CD4-positive, alpha-beta T cell treated with Interleukin-12 subunit alpha and Interleukin-12 subunit beta, for 1 hour (primary cell): ENCODE results near the gene TOR4A.

Source experiments
- DNase-seq: peaks from one replicate; pipeline ENCODE4 v3.0.0-alpha.2; 2020

Gene TOR4A

GRCh38 chr9:137309368-137310188 is 32.1 kb downstream of the TOR4A start:
- DNase-seq = no peak

GRCh38 chr9:137310189-137311052 is 32.9 kb downstream of the TOR4A start:
- DNase-seq = no peak

GRCh38 chr9:137311171-137311985 is 33.9 kb downstream of the TOR4A start:
- DNase-seq = peak; percentile 34

GRCh38 chr9:137311986-137312851 is 34.7 kb downstream of the TOR4A start:
- no peak for DNase-seq

- DNase-seq = no peak
Measured at GRCh38 chr9:137312852-137313325, 35.4 kb downstream of the TOR4A start.

GRCh38 chr9:137313326-137313936 is 35.9 kb downstream of the TOR4A start:
- DNase-seq = no peak

GRCh38 chr9:137313956-137314560 is 36.5 kb downstream of the TOR4A start:
- DNase-seq = no peak

GRCh38 chr9:137314561-137315560 is 37.3 kb downstream of the TOR4A start:
- no peak for DNase-seq

GRCh38 chr9:137315581-137316011 is 38.1 kb downstream of the TOR4A start:
- DNase-seq = no peak

- no peak for DNase-seq
Measured at GRCh38 chr9:137316012-137316981, 38.8 kb downstream of the TOR4A start.

GRCh38 chr9:137317021-137317717 is 39.6 kb downstream of the TOR4A start:
- no peak for DNase-seq

GRCh38 chr9:137317718-137318511 is 40.4 kb downstream of the TOR4A start:
- DNase-seq = no peak

- DNase-seq = no peak
Measured at GRCh38 chr9:137318602-137319001, 41.1 kb downstream of the TOR4A start.

GRCh38 chr9:137319011-137319738 is 41.6 kb downstream of the TOR4A start:
- no peak for DNase-seq

GRCh38 chr9:137319739-137320551 is 42.4 kb downstream of the TOR4A start:
- DNase-seq = no peak
